Activated CD4-positive, alpha-beta T cell treated with anti-CD3 and anti-CD28 coated beads for 36 hours (primary cell): ENCODE results near the gene NLRC4. TPM values are rescaled to one million over a fixed set of nuclear protein-coding genes. Genes with fewer than 3 reads are reported as not detected.

Experiments
- ATAC-seq: fragments of 200-7000 bp; cut with Tn5 transposase; one replicate; pipeline ENCODE4 v1.10.0; 2021; ENCODE audit warnings: mild to moderate bottlenecking, moderate library complexity
- CTCF ChIA-PET: fragments of 350-600 bp; sonication (Branson Sonifier 250); formaldehyde crosslinking; loops from one replicate; lab custom pipeline; 2021; ENCODE audit warnings: antibody characterized with exemption; lab: Charles Lee
- POLR2A ChIA-PET: fragments of 350-600 bp; sonication (Branson Sonifier 250); formaldehyde crosslinking; loops from one replicate; lab custom pipeline; 2021; ENCODE audit warnings: antibody characterized with exemption, inconsistent platforms; lab: Charles Lee
- DNase-seq: peaks from one replicate; pipeline ENCODE4 v3.0.0-alpha.2; 2020
- H3K27ac Mint-ChIP-seq: one replicate; pipeline ENCODE4 v1.8.0; 2021; ENCODE audit warnings: mixed read lengths
- H3K27me3 Mint-ChIP-seq: one replicate; pipeline ENCODE4 v1.8.0; 2021; ENCODE audit warnings: mixed read lengths
- H3K36me3 Mint-ChIP-seq: one replicate; pipeline ENCODE4 v1.8.0; 2021; ENCODE audit warnings: low read depth, mixed read lengths
- H3K4me1 Mint-ChIP-seq: one replicate; pipeline ENCODE4 v1.8.0; 2021; ENCODE audit warnings: mixed read lengths
- H3K4me3 Mint-ChIP-seq: one replicate; pipeline ENCODE4 v1.8.0; 2021; ENCODE audit warnings: mild to moderate bottlenecking, moderate library complexity, mixed read lengths
- H3K9me3 Mint-ChIP-seq: one replicate; pipeline ENCODE4 v1.8.0; 2021; ENCODE audit warnings: low read depth, mixed read lengths
- intact Hi-C, 2 experiments: fragments of 100-400 bp; cut with DNase I in 1 of 2; cut with micrococcal nuclease in 1 of 2; formaldehyde crosslinking; loops; one replicate each; pipeline versions ENCODE4 v1.14.2 to v1.15.1; 2022 to 2024; cut with DNase I, micrococcal nuclease
- total RNA-seq, 2 experiments: library from RNA; stranded (reverse); gene quantifications; one replicate each; pipeline ENCODE4 v1.2.3, GENCODE V29; 2021

The NLRC4 gene
- total RNA-seq, 2 experiments from 2014 or later, result 0.07 to 0.23 TPM

DNA sequence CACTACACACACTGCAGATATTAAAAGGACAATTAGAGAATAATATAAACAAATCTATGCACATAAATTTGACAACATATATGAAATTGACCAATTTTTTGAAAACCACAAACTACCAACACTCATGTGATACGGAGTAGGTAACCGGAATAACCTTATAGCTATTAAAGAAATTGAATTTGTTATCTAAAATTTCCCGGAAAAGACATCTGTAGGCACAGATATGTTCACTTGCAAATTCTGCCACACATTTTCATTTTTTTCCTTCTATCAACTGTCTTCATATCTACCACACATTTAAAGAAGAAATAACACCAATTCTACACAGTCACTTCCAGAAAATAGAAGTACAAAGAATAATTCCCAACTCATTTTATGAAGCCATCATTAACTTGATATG, 22.4 kb downstream of the NLRC4 start:
- ChIA-PET CTCF (no interaction called here), POLR2A (no interaction called here)
- intact Hi-C loops, result no loop called here
- no peaks in the 10 kb centered on the region for H3K9me3 Mint-ChIP-seq
- no peaks in the 10 kb centered on the region for H3K27me3 Mint-ChIP-seq
- H3K4me1 Mint-ChIP-seq, result no peaks in the 10 kb centered on the region
- H3K36me3 Mint-ChIP-seq, result peaks cover 5% of the 10 kb centered on the region
- no peak overlapping the region for H3K27ac Mint-ChIP-seq
- no peak overlapping the region for H3K4me3 Mint-ChIP-seq
- ATAC-seq (no peak), DNase-seq (no peak)

DNA sequence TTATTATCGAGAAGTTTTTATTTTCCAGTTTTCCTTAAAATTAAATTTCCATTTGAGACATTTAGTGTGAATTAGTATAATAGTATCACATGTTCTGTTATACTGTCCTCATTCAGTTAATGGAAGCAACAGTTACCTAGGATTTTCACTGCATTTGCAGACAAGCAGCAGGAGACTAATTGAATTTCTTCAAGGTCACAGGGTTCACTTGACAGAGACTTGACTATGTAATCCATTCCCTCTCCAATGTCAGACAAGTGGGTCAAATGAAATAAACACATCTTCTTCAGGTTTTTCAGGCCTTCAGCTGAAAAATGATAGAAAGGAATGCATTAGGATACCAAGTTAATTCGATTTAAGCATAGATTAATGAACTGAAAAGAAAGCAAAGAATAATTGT, 26.7 kb downstream of the NLRC4 start:
- ChIA-PET POLR2A (no interaction called here), CTCF (interaction anchor here (0.6 kb wide), 1 partner anchor 115 kb away, joined by 3 read pairs; no protein-coding TSS in a partner anchor)
- Mint-ChIP-seq H3K36me3 (peaks cover 8% of the 10 kb centered on the region), H3K4me3 (no peak overlapping the region), H3K4me1 (no peaks in the 10 kb centered on the region), H3K9me3 (no peaks in the 10 kb centered on the region), H3K27ac (no peak overlapping the region), H3K27me3 (no peaks in the 10 kb centered on the region)
- intact Hi-C loops, result no loop called here
- no peak for ATAC-seq
- no peak for DNase-seq

DNA sequence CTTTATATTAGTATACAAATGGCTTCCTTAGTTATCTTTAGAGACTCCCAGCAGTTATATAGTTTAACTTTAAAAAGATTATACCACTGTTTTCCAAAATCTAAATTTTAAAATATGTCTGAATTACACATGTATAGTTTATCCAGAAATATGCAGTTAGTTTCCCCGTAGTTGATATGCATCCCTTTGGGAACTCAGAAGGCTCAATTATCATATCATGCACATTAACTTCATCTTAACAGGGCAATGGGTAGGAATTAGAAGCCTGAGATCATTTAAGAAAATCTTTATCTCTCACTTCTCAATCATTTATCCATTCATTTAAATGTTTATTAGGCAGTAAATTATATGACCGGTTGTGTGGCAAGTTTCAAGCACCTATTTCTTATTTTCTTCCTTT, 27.2 kb downstream of the NLRC4 start:
- POLR2A ChIA-PET, result no interaction called here
- no peaks in the 10 kb centered on the region for H3K27me3 Mint-ChIP-seq
- no peaks in the 10 kb centered on the region for H3K4me1 Mint-ChIP-seq
- CTCF ChIA-PET, result interaction anchor here (0.6 kb wide), 1 partner anchor 115 kb away, joined by 3 read pairs; no protein-coding TSS in a partner anchor
- H3K27ac Mint-ChIP-seq, result no peak overlapping the region
- intact Hi-C loops, result no loop called here
- H3K9me3 Mint-ChIP-seq, result no peaks in the 10 kb centered on the region
- DNase-seq, result no peak
- H3K4me3 Mint-ChIP-seq, result no peak overlapping the region
- peaks cover 8% of the 10 kb centered on the region for H3K36me3 Mint-ChIP-seq
- ATAC-seq, result no peak

DNA sequence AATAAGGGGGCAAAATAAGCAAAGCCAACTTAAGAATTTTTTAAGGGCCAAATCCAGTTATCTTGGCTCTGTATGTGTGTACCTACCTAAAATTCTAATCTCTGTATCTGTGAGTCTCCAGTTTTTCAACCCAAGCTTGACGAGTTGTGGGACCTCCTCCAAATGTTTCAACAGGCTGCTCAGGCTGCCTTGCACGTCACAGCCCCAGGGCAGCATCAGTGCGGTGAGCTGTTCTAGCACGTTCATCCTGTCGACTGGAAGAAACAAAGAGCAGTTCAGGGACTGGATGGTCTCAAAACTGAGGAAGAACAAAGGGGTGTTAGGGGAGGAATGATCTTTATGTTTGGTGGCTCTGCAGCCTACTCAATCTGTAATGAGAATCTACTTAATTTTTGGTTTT, 29.4 kb downstream of the NLRC4 start:
- intact Hi-C loops, result no loop called here
- Mint-ChIP-seq H3K4me1 (no peaks in the 10 kb centered on the region), H3K27ac (no peak overlapping the region), H3K27me3 (no peaks in the 10 kb centered on the region), H3K4me3 (no peak overlapping the region), H3K9me3 (no peaks in the 10 kb centered on the region), H3K36me3 (peaks cover 9% of the 10 kb centered on the region)
- ChIA-PET CTCF (no interaction called here), POLR2A (no interaction called here)
- DNase-seq (no peak), ATAC-seq (no peak)

DNA sequence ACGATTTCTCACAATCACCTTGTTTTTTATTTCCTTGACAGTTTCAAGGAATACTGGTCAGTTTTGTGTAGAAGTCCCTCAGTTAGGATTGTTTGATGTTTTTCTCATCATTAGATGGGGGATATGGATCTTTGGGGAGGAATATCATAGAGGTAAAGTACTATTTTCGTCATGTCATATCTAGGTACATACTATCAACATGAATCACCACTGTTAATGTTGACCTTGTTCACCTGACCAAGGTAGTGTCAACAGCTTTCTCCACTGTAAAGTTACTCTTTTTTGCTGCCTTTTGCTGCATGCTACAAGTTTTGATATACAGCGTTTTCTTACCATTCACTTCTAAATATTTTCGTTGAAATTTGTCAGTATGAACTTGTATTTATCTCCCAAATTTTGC, 32.7 kb downstream of the NLRC4 start:
- Mint-ChIP-seq H3K4me3 (no peak overlapping the region), H3K27ac (no peak overlapping the region), H3K4me1 (no peaks in the 10 kb centered on the region), H3K27me3 (no peaks in the 10 kb centered on the region), H3K36me3 (peaks cover 5% of the 10 kb centered on the region), H3K9me3 (no peaks in the 10 kb centered on the region)
- DNase-seq, result no peak
- ChIA-PET CTCF (no interaction called here), POLR2A (no interaction called here)
- ATAC-seq, result no peak
- intact Hi-C loops, result no loop called here

DNA sequence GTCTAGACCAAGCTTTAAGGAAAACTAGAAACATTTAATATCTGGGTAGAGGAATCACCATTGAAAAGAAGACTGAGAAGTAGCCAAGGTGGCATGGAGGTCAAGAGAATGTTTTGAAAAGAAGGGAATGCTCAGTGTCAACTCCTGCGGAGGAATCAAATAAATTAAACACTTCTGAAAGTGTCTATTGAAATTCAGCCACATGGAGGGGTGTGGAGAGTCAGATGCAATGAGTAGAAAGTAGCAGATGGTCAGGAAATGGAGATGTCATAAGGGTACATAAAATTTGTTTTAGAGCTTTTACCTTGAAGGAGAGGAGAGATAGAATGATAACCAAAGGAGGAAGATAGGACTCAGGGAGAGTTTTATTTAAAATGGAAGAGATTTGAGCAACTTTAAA, 35.1 kb downstream of the NLRC4 start:
- ATAC-seq (no peak), DNase-seq (no peak)
- no peaks in the 10 kb centered on the region for H3K4me1 Mint-ChIP-seq
- no peaks in the 10 kb centered on the region for H3K9me3 Mint-ChIP-seq
- H3K27ac Mint-ChIP-seq, result no peak overlapping the region
- peaks cover 6% of the 10 kb centered on the region for H3K36me3 Mint-ChIP-seq
- ChIA-PET POLR2A (no interaction called here), CTCF (no interaction called here)
- intact Hi-C loops, result no loop called here
- H3K4me3 Mint-ChIP-seq, result no peak overlapping the region
- no peaks in the 10 kb centered on the region for H3K27me3 Mint-ChIP-seq

DNA sequence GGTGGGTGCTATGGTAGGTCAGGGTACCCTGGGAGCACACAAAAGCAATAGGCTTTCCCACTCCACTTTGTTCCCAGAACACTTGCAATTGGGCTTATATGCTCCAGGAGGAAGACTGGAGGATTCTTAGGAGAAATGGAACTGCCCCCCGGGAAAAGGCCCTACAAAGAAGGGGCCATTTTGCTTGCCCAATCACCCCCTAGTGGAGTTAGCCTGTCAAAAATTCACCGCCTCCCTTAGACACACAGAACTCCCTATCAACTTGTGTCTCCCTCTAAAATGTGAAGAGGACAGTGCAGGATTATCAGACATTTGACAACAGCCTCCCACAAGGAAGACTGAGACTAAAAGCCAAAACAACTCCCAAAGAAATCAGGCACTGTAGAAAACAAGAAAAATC, 36.5 kb downstream of the NLRC4 start:
- Mint-ChIP-seq H3K4me1 (no peaks in the 10 kb centered on the region), H3K9me3 (no peaks in the 10 kb centered on the region), H3K27ac (no peak overlapping the region), H3K36me3 (peaks cover 8% of the 10 kb centered on the region), H3K27me3 (no peaks in the 10 kb centered on the region), H3K4me3 (no peak overlapping the region)
- DNase-seq (no peak), ATAC-seq (no peak)
- CTCF ChIA-PET, result interaction anchor here (0.6 kb wide), 1 partner anchor 325 kb away, joined by 3 read pairs; no protein-coding TSS in a partner anchor
- POLR2A ChIA-PET, result no interaction called here
- intact Hi-C loops, result no loop called here

DNA sequence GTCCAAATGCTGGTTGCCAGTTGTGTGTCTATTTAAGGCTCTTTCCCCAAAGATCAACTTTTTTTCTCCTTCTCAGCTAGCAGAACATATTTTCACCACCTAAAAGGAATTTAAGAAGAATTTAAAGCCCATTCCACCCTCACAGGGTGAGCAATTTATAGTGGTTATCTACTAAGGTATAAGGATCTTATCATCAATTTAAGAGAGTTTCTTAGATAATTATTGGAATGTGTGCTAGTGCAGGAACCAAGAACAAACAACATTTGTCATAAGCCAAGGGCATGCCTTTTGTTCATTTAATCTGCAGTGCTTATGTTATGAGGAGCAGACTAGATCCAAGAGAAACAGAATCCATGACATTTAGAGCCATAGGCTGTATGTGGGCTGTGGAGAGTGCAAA, 37.2 kb downstream of the NLRC4 start:
- Mint-ChIP-seq H3K4me1 (no peaks in the 10 kb centered on the region), H3K27me3 (no peaks in the 10 kb centered on the region), H3K27ac (no peak overlapping the region), H3K36me3 (peaks cover 14% of the 10 kb centered on the region), H3K4me3 (no peak overlapping the region), H3K9me3 (no peaks in the 10 kb centered on the region)
- intact Hi-C loops, result no loop called here
- ChIA-PET CTCF (no interaction called here), POLR2A (no interaction called here)
- ATAC-seq (no peak), DNase-seq (no peak)

DNA sequence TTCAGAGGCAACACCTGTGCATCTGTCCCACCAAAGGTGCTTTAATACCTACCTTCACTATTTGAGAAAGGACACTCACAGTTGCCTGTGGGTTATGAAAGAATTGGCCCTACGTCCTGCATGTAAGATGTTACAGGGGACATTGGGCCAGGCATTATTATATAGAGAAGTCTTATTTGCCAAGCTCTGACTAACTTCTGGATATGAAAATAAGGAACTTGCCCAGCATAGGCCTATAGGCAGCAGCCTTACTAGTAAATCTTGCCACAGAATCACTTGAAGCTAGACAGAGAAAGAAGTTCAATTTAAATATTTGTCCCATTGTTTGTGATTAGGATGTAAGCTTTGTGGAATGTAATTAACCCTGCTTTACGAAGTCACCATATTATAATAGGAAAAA, 41.7 kb downstream of the NLRC4 start:
- no peaks in the 10 kb centered on the region for H3K4me1 Mint-ChIP-seq
- ATAC-seq (no peak), DNase-seq (no peak)
- no peak overlapping the region for H3K27ac Mint-ChIP-seq
- intact Hi-C loops, result no loop called here
- ChIA-PET CTCF (no interaction called here), POLR2A (no interaction called here)
- H3K4me3 Mint-ChIP-seq, result no peak overlapping the region
- H3K36me3 Mint-ChIP-seq, result peaks cover 24% of the 10 kb centered on the region
- no peaks in the 10 kb centered on the region for H3K9me3 Mint-ChIP-seq
- no peaks in the 10 kb centered on the region for H3K27me3 Mint-ChIP-seq

DNA sequence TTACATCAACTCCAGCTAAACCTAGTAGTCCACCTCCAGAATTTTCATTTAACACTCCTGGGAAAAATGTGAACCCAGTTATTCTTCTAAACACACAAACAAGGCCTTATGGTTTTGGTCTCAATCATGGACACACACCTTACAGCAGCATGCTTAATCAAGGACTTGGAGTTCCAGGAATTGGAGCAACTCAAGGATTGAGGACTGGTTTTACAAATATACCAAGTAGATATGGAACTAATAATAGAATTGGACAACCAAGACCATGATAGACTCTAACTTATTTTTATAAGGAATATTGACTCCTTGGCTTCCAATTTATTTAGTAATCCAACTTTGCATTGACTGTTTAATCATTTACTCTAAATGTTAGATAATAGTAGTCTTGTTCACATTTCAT, 44.2 kb downstream of the NLRC4 start:
- H3K9me3 Mint-ChIP-seq, result no peaks in the 10 kb centered on the region
- no peaks in the 10 kb centered on the region for H3K4me1 Mint-ChIP-seq
- ChIA-PET POLR2A (no interaction called here), CTCF (no interaction called here)
- no peaks in the 10 kb centered on the region for H3K27me3 Mint-ChIP-seq
- H3K4me3 Mint-ChIP-seq, result no peak overlapping the region
- peaks cover 23% of the 10 kb centered on the region for H3K36me3 Mint-ChIP-seq
- no peak for DNase-seq
- no peak overlapping the region for H3K27ac Mint-ChIP-seq
- intact Hi-C loops, result no loop called here
- ATAC-seq, result no peak

DNA sequence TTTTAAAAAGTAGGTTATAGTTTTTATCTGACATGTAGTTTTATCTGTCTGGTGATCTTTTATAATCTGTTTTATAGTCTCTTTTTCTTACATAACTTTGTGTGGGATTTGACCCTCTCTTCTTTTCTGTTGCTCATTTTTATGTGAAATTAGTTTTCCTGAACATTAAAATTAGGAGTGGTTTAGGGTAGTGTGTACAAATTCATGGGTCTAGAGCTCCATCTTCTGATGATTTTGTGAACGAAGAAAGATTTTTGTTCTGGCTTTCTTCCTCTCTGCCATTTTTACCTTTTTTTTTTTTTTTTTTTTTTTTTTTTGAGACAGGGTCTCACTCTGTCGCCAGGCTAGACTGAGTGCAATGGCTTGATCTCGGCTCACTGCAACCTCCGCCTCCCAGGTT, 52.4 kb downstream of the NLRC4 start:
- Mint-ChIP-seq H3K4me1 (no peaks in the 10 kb centered on the region), H3K27me3 (no peaks in the 10 kb centered on the region), H3K4me3 (no peak overlapping the region), H3K36me3 (peaks cover 23% of the 10 kb centered on the region), H3K9me3 (no peaks in the 10 kb centered on the region), H3K27ac (no peak overlapping the region)
- intact Hi-C loops, result no loop called here
- DNase-seq, result no peak
- no peak for ATAC-seq
- CTCF ChIA-PET, result interaction anchor here (1.6 kb wide), 1 partner anchor 10 kb away, joined by 3 read pairs; no protein-coding TSS in a partner anchor
- POLR2A ChIA-PET, result no interaction called here

DNA sequence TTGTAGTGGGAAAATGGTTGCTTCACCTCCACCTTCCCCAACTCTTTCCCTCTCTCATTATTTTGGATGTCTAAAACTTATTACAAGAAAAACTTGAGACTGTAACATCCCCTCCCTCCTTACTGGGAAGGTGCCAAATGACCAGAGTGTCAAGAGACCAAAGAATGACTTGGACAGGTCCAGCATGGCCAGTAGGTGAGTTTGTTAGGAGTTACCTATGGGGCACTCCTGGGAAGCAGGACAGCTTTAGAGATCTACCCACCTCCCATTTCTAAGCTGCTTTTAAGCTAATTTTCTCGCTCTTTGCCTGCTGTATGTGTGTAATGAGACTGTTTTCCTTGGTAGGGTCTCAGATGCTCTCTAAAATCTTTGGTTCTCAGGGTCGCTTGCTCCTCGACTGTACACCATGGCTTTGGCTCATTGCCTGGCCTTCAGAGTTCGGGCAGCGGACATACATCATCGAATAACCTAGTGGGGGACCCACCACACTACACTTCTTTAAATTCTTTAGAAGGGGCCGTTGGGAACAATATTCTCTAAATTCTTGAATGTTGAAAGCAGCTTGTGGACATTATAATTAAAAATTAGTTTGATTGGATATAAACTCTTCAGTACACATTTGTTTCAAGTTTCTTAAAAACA, 53.8 kb downstream of the NLRC4 start:
- H3K27me3 Mint-ChIP-seq, result no peaks in the 10 kb centered on the region
- ATAC-seq (no peak), DNase-seq (no peak)
- H3K4me3 Mint-ChIP-seq, result no peak overlapping the region
- H3K4me1 Mint-ChIP-seq, result no peaks in the 10 kb centered on the region
- ChIA-PET CTCF (no interaction called here), POLR2A (no interaction called here)
- H3K27ac Mint-ChIP-seq, result peak overlapping the region; percentile 10
- H3K9me3 Mint-ChIP-seq, result no peaks in the 10 kb centered on the region
- intact Hi-C loops, result no loop called here
- peaks cover 20% of the 10 kb centered on the region for H3K36me3 Mint-ChIP-seq
